ENCODE results near the gene RAB11FIP4.

Gene RAB11FIP4

GRCh38 chr17:31413081-31413799 lies 21.8 kb downstream of the RAB11FIP4 start:
- H3K4me3 ChIP-seq (ENCODE audit: low read depth, low read length), result no peak overlapping the region
- H3K27me3 ChIP-seq (ENCODE audit: control insufficient read depth, insufficient read depth, low read length), result no peaks in the 10 kb centered on the region
- H3K36me3 ChIP-seq (ENCODE audit: control insufficient read depth, insufficient read depth, low read length), result no peaks in the 10 kb centered on the region
- H3K4me1 ChIP-seq (ENCODE audit: control insufficient read depth, insufficient read depth, low read length), result peaks cover 13% of the 10 kb centered on the region
- H3K9me3 ChIP-seq (ENCODE audit: control insufficient read depth, insufficient read depth, low read depth, low read length), result no peaks in the 10 kb centered on the region
- no peak overlapping the region for H3K9ac ChIP-seq (ENCODE audit: low read length)
- H3K27ac ChIP-seq (ENCODE audit: low read depth, low read length), result no peak overlapping the region

GRCh38 chr17:31413874-31414549 lies 22.5 kb downstream of the RAB11FIP4 start:
- H3K36me3 ChIP-seq (ENCODE audit: control insufficient read depth, insufficient read depth, low read length), result no peaks in the 10 kb centered on the region
- H3K27me3 ChIP-seq (ENCODE audit: control insufficient read depth, insufficient read depth, low read length), result no peaks in the 10 kb centered on the region
- no peak overlapping the region for H3K4me3 ChIP-seq (ENCODE audit: low read depth, low read length)
- no peak overlapping the region for H3K9ac ChIP-seq (ENCODE audit: low read length)
- no peaks in the 10 kb centered on the region for H3K9me3 ChIP-seq (ENCODE audit: control insufficient read depth, insufficient read depth, low read depth, low read length)
- H3K4me1 ChIP-seq (ENCODE audit: control insufficient read depth, insufficient read depth, low read length), result peaks cover 17% of the 10 kb centered on the region
- H3K27ac ChIP-seq (ENCODE audit: low read depth, low read length), result no peak overlapping the region

- Histone ChIP-seq H3K36me3 (ENCODE audit: control insufficient read depth, insufficient read depth, low read length) (no peaks in the 10 kb centered on the region), H3K4me1 (ENCODE audit: control insufficient read depth, insufficient read depth, low read length) (peaks cover 18% of the 10 kb centered on the region), H3K9me3 (ENCODE audit: control insufficient read depth, insufficient read depth, low read depth, low read length) (no peaks in the 10 kb centered on the region), H3K27me3 (ENCODE audit: control insufficient read depth, insufficient read depth, low read length) (no peaks in the 10 kb centered on the region), H3K9ac (ENCODE audit: low read length) (no peak overlapping the region), H3K27ac (ENCODE audit: low read depth, low read length) (no peak overlapping the region), H3K4me3 (ENCODE audit: low read depth, low read length) (no peak overlapping the region)
Measured at GRCh38 chr17:31414550-31414918, 23.1 kb downstream of the RAB11FIP4 start.

- Histone ChIP-seq H3K9ac (ENCODE audit: low read length) (no peak overlapping the region), H3K27ac (ENCODE audit: low read depth, low read length) (no peak overlapping the region), H3K27me3 (ENCODE audit: control insufficient read depth, insufficient read depth, low read length) (no peaks in the 10 kb centered on the region), H3K9me3 (ENCODE audit: control insufficient read depth, insufficient read depth, low read depth, low read length) (no peaks in the 10 kb centered on the region), H3K4me1 (ENCODE audit: control insufficient read depth, insufficient read depth, low read length) (peaks cover 18% of the 10 kb centered on the region), H3K4me3 (ENCODE audit: low read depth, low read length) (no peak overlapping the region), H3K36me3 (ENCODE audit: control insufficient read depth, insufficient read depth, low read length) (no peaks in the 10 kb centered on the region)
Measured at GRCh38 chr17:31415004-31415454, 23.6 kb downstream of the RAB11FIP4 start.

GRCh38 chr17:31415640-31416502 lies 24.4 kb downstream of the RAB11FIP4 start:
- H3K9ac ChIP-seq (ENCODE audit: low read length), result no peak overlapping the region
- no peaks in the 10 kb centered on the region for H3K9me3 ChIP-seq (ENCODE audit: control insufficient read depth, insufficient read depth, low read depth, low read length)
- H3K4me1 ChIP-seq (ENCODE audit: control insufficient read depth, insufficient read depth, low read length), result peaks cover 18% of the 10 kb centered on the region
- H3K4me3 ChIP-seq (ENCODE audit: low read depth, low read length), result no peak overlapping the region
- no peaks in the 10 kb centered on the region for H3K36me3 ChIP-seq (ENCODE audit: control insufficient read depth, insufficient read depth, low read length)
- no peak overlapping the region for H3K27ac ChIP-seq (ENCODE audit: low read depth, low read length)
- no peaks in the 10 kb centered on the region for H3K27me3 ChIP-seq (ENCODE audit: control insufficient read depth, insufficient read depth, low read length)

- Histone ChIP-seq H3K4me1 (ENCODE audit: control insufficient read depth, insufficient read depth, low read length) (peaks cover 18% of the 10 kb centered on the region), H3K9ac (ENCODE audit: low read length) (no peak overlapping the region), H3K4me3 (ENCODE audit: low read depth, low read length) (no peak overlapping the region), H3K36me3 (ENCODE audit: control insufficient read depth, insufficient read depth, low read length) (no peaks in the 10 kb centered on the region), H3K27me3 (ENCODE audit: control insufficient read depth, insufficient read depth, low read length) (no peaks in the 10 kb centered on the region), H3K27ac (ENCODE audit: low read depth, low read length) (no peak overlapping the region), H3K9me3 (ENCODE audit: control insufficient read depth, insufficient read depth, low read depth, low read length) (no peaks in the 10 kb centered on the region)
Measured at GRCh38 chr17:31416503-31416923, 25.0 kb downstream of the RAB11FIP4 start.

- Histone ChIP-seq H3K36me3 (ENCODE audit: control insufficient read depth, insufficient read depth, low read length) (no peaks in the 10 kb centered on the region), H3K4me3 (ENCODE audit: low read depth, low read length) (no peak overlapping the region), H3K4me1 (ENCODE audit: control insufficient read depth, insufficient read depth, low read length) (peaks cover 18% of the 10 kb centered on the region), H3K27ac (ENCODE audit: low read depth, low read length) (no peak overlapping the region), H3K9me3 (ENCODE audit: control insufficient read depth, insufficient read depth, low read depth, low read length) (no peaks in the 10 kb centered on the region), H3K27me3 (ENCODE audit: control insufficient read depth, insufficient read depth, low read length) (no peaks in the 10 kb centered on the region), H3K9ac (ENCODE audit: low read length) (no peak overlapping the region)
Measured at GRCh38 chr17:31417051-31417792, 25.7 kb downstream of the RAB11FIP4 start.

GRCh38 chr17:31418773-31419350 lies 27.4 kb downstream of the RAB11FIP4 start:
- Histone ChIP-seq H3K9me3 (ENCODE audit: control insufficient read depth, insufficient read depth, low read depth, low read length) (no peaks in the 10 kb centered on the region), H3K4me3 (ENCODE audit: low read depth, low read length) (no peak overlapping the region), H3K27me3 (ENCODE audit: control insufficient read depth, insufficient read depth, low read length) (no peaks in the 10 kb centered on the region), H3K9ac (ENCODE audit: low read length) (no peak overlapping the region), H3K27ac (ENCODE audit: low read depth, low read length) (no peak overlapping the region), H3K4me1 (ENCODE audit: control insufficient read depth, insufficient read depth, low read length) (peaks cover 12% of the 10 kb centered on the region), H3K36me3 (ENCODE audit: control insufficient read depth, insufficient read depth, low read length) (no peaks in the 10 kb centered on the region)

GRCh38 chr17:31422443-31422842 lies 31.0 kb downstream of the RAB11FIP4 start:
- H3K4me3 ChIP-seq (ENCODE audit: low read depth, low read length), result no peak overlapping the region
- H3K27ac ChIP-seq (ENCODE audit: low read depth, low read length), result no peak overlapping the region
- no peaks in the 10 kb centered on the region for H3K36me3 ChIP-seq (ENCODE audit: control insufficient read depth, insufficient read depth, low read length)
- no peak overlapping the region for H3K9ac ChIP-seq (ENCODE audit: low read length)
- H3K9me3 ChIP-seq (ENCODE audit: control insufficient read depth, insufficient read depth, low read depth, low read length), result no peaks in the 10 kb centered on the region
- H3K27me3 ChIP-seq (ENCODE audit: control insufficient read depth, insufficient read depth, low read length), result no peaks in the 10 kb centered on the region
- peaks cover 20% of the 10 kb centered on the region for H3K4me1 ChIP-seq (ENCODE audit: control insufficient read depth, insufficient read depth, low read length)

- Histone ChIP-seq H3K4me3 (ENCODE audit: low read depth, low read length) (no peak overlapping the region), H3K27ac (ENCODE audit: low read depth, low read length) (no peak overlapping the region), H3K4me1 (ENCODE audit: control insufficient read depth, insufficient read depth, low read length) (peaks cover 15% of the 10 kb centered on the region), H3K27me3 (ENCODE audit: control insufficient read depth, insufficient read depth, low read length) (no peaks in the 10 kb centered on the region), H3K9me3 (ENCODE audit: control insufficient read depth, insufficient read depth, low read depth, low read length) (no peaks in the 10 kb centered on the region), H3K9ac (ENCODE audit: low read length) (no peak overlapping the region), H3K36me3 (ENCODE audit: control insufficient read depth, insufficient read depth, low read length) (no peaks in the 10 kb centered on the region)
Measured at GRCh38 chr17:31424944-31425281, 33.4 kb downstream of the RAB11FIP4 start.
